PC-3 (cell line): ENCODE results near the gene RPS5. TPM values are rescaled to one million over a fixed set of nuclear protein-coding genes. Genes with fewer than 3 reads are reported as not detected.

Source experiments
- ATAC-seq: fragments of 200-7000 bp; cut with Tn5 transposase; 2 replicates; pipeline ENCODE4 v1.9.1; 2020; ENCODE audit warnings: mild to moderate bottlenecking, moderate library complexity
- BruUV-seq: library from RNA; stranded (reverse); fragments of 400-500 nt; replicated peaks from 2 replicates; lab custom pipeline; 2021; lab: Mats Ljungman, UMichigan
- CTCF ChIA-PET: fragments of 300-600 bp; sonication (Branson Sonifier 250); formaldehyde crosslinking; loops from one replicate; lab custom pipeline; 2022; ENCODE audit warnings: antibody characterized with exemption; lab: Charles Lee
- POLR2A ChIA-PET: fragments of 300-600 bp; sonication (Branson Sonifier 250); formaldehyde crosslinking; loops from one replicate; lab custom pipeline; 2022; ENCODE audit warnings: antibody characterized with exemption; ENCODE audit not compliant: unreplicated experiment; lab: Charles Lee
- DNase-seq: peaks from one replicate; pipeline ENCODE4 v3.0.0-alpha.2; 2015
- H2AFZ ChIP-seq: fragments of 300-600 bp; sonication (generic); 2 replicates; pipeline ENCODE4 v1.6.0; 2016; ENCODE audit warnings: antibody characterized with exemption, low read length
- H3F3A ChIP-seq: fragments of 300-600 bp; sonication (generic); one replicate; pipeline ENCODE4 v1.6.0; 2017; ENCODE audit warnings: antibody characterized with exemption, low read length, control low read depth, mild to moderate bottlenecking; ENCODE audit not compliant: unreplicated experiment
- H3K27ac ChIP-seq: fragments of 300-600 bp; sonication (generic); 2 replicates; pipeline ENCODE4 v1.5.1; 2016; ENCODE audit warnings: mild to moderate bottlenecking, low read length
- H3K27me3 ChIP-seq: fragments of 300-600 bp; sonication (generic); 2 replicates; pipeline ENCODE4 v1.6.1; 2016; ENCODE audit warnings: low read length, mixed read lengths
- H3K36me3 ChIP-seq: fragments of 300-600 bp; sonication (generic); 2 replicates; pipeline ENCODE4 v1.6.1; 2016; ENCODE audit warnings: low read depth, mixed run types, low read length, mixed read lengths
- H3K4me1 ChIP-seq: fragments of 300-600 bp; sonication (generic); 2 replicates; pipeline ENCODE4 v1.5.1; 2016; ENCODE audit warnings: low read length; ENCODE audit not compliant: insufficient read depth
- H3K4me2 ChIP-seq: fragments of 300-600 bp; sonication (generic); 2 replicates; pipeline ENCODE4 v1.6.0; 2016; ENCODE audit warnings: low read length
- H3K4me3 ChIP-seq: fragments of 300-600 bp; sonication (generic); 2 replicates; pipeline ENCODE4 v1.5.1; 2016; ENCODE audit warnings: mild to moderate bottlenecking, low read length, mixed read lengths
- H3K79me2 ChIP-seq: fragments of 300-600 bp; sonication (generic); 2 replicates; pipeline ENCODE4 v1.6.1; 2017; ENCODE audit warnings: low read length, mixed read lengths
- H3K9ac ChIP-seq: fragments of 300-600 bp; sonication (generic); 2 replicates; pipeline ENCODE4 v1.6.0; 2016; ENCODE audit warnings: mild to moderate bottlenecking, low read length
- H3K9me2 ChIP-seq: fragments of 300-600 bp; sonication (generic); replicated peaks from 2 replicates; pipeline ENCODE4 v1.6.1; 2016; ENCODE audit warnings: mixed run types, low read length, mixed read lengths
- H3K9me3 ChIP-seq: fragments of 300-600 bp; sonication (generic); 2 replicates; pipeline ENCODE4 v1.6.1; 2016; ENCODE audit warnings: low read length, mixed read lengths
- H4K20me1 ChIP-seq: fragments of 300-600 bp; sonication (generic); 2 replicates; pipeline ENCODE4 v1.6.1; 2016; ENCODE audit warnings: low read length, mixed read lengths
- CTCF ChIP-seq: fragments of 300-600 bp; sonication (generic); conservative IDR thresholded peaks from 2 replicates; pipeline ENCODE4 v1.5.1; 2017; ENCODE audit warnings: antibody characterized with exemption, low read depth, mild to moderate bottlenecking, low read length
- EZH2 ChIP-seq: fragments of 300-600 bp; sonication (generic); IDR thresholded peaks from one replicate; pipeline ENCODE4 v1.6.1; 2017; ENCODE audit warnings: antibody characterized with exemption, mild to moderate bottlenecking, low read length; ENCODE audit not compliant: unreplicated experiment
- EZH2phosphoT487 ChIP-seq: fragments of 300-600 bp; sonication (generic); IDR thresholded peaks from 2 replicates; pipeline ENCODE4 v1.6.1; 2018; ENCODE audit warnings: mild to moderate bottlenecking, antibody characterized with exemption, low read length, borderline replicate concordance
- intact Hi-C: fragments of 100-400 bp; cut with micrococcal nuclease; formaldehyde crosslinking; loops from 2 replicates; pipeline ENCODE4 v1.9.0; 2023
- total RNA-seq: library from RNA; depleted of rRNA; stranded (reverse); fragments of >200 nt; gene quantifications from 2 replicates; pipeline ENCODE4 v1.2.3, GENCODE V29; 2014

Gene RPS5
- total RNA-seq, 1 experiment from 2014 or later, result 3,776 TPM

- CTCF ChIA-PET, result no interaction called here
- H3K36me3 ChIP-seq, result peaks cover 42% of the 10 kb centered on the region
These were observed 8.3 kb downstream of the RPS5 start, which contains the start of gene RNF225 for GRCh38 chr19:58395220-58395978. RNF225 (plus strand) TSS chr19:58395656; CDS start chr19:58396090, 434 bp downstream.

GRCh38 chr19:58395979-58396627 is 9.0 kb downstream of the RPS5 start:
- peak; percentile 10 for ATAC-seq
- ChIA-PET POLR2A (no interaction called here), CTCF (no interaction called here)
- H3K27ac ChIP-seq, result no peak overlapping the region
- H3K9me3 ChIP-seq, result no peaks in the 10 kb centered on the region
- H4K20me1 ChIP-seq, result peaks cover 34% of the 10 kb centered on the region
- H3K9ac ChIP-seq, result no peak overlapping the region
- intact Hi-C loops, result no loop called here
- no peak overlapping the region for H2AFZ ChIP-seq
- peaks cover 24% of the 10 kb centered on the region for H3K79me2 ChIP-seq
- no peak overlapping the region for H3K4me3 ChIP-seq
- peaks cover 35% of the 10 kb centered on the region for H3K36me3 ChIP-seq
- H3K4me2 ChIP-seq, result no peak overlapping the region
- TF ChIP-seq CTCF (no peak), EZH2 (no peak), EZH2phosphoT487 (no peak)
- peaks cover 31% of the 10 kb centered on the region for H3K4me1 ChIP-seq
- BruUV-seq, result no TSS peak
- H3K9me2 ChIP-seq, result no peaks in the 10 kb centered on the region
- DNase-seq, result no peak
- H3K27me3 ChIP-seq, result no peaks in the 10 kb centered on the region
- peaks cover 22% of the 10 kb centered on the region for H3F3A ChIP-seq

More at GRCh38 chr19:58395220-58395978, 8.3 kb downstream of the RPS5 start, which contains the start of gene RNF225:
- Histone ChIP-seq H3K27me3 (no peaks in the 10 kb centered on the region), H4K20me1 (peaks cover 41% of the 10 kb centered on the region), H3K4me2 (no peak within 1 kb of the TSS), H3K9me3 (no peaks in the 10 kb centered on the region), H3K27ac (peak within 1 kb of the TSS; percentile 6; the same call in 1 of the 2 replicates), H3K4me3 (no peak within 1 kb of the TSS), H3K9ac (no peak within 1 kb of the TSS), H3F3A (peaks cover 22% of the 10 kb centered on the region), H3K9me2 (no peaks in the 10 kb centered on the region), H3K4me1 (peaks cover 28% of the 10 kb centered on the region), H2AFZ (no peak within 1 kb of the TSS), H3K79me2 (peaks cover 31% of the 10 kb centered on the region)
- DNase-seq (peak; percentile 83), ATAC-seq (peak; percentile 59)
- BruUV-seq, result no TSS peak
- POLR2A ChIA-PET, result no interaction called here
- intact Hi-C loops, result no loop called here
- no peak for TF ChIP-seq EZH2phosphoT487
- no peak for TF ChIP-seq CTCF
- TF ChIP-seq EZH2, result no peak
